Activated naive CD4-positive, alpha-beta T cell treated with anti-CD3 and anti-CD28 coated beads, Interleukin-2, amount 50 U/mL, for 24 hours (primary cell): ENCODE data around the gene ROBO2.

Experiments used
- H3K27ac Mint-ChIP-seq: one replicate; pipeline ENCODE4 v1.8.0; 2021; ENCODE audit warnings: mild to moderate bottlenecking, mixed read lengths
- H3K27me3 Mint-ChIP-seq: one replicate; pipeline ENCODE4 v1.8.0; 2021; ENCODE audit warnings: mixed read lengths
- H3K36me3 Mint-ChIP-seq: one replicate; pipeline ENCODE4 v1.8.0; 2021; ENCODE audit warnings: mixed read lengths
- H3K4me1 Mint-ChIP-seq: one replicate; pipeline ENCODE4 v1.8.0; 2021; ENCODE audit warnings: mixed read lengths
- H3K4me3 Mint-ChIP-seq: one replicate; pipeline ENCODE4 v1.8.0; 2021; ENCODE audit warnings: mild to moderate bottlenecking, mixed read lengths
- H3K9me3 Mint-ChIP-seq: one replicate; pipeline ENCODE4 v1.8.0; 2021; ENCODE audit warnings: mixed read lengths

Gene ROBO2

GRCh38 chr3:77281721-77282120 is 241.8 kb downstream of the ROBO2 start:
- no peaks in the 10 kb centered on the region for H3K27me3 Mint-ChIP-seq
- no peak overlapping the region for H3K27ac Mint-ChIP-seq
- no peaks in the 10 kb centered on the region for H3K36me3 Mint-ChIP-seq
- no peak overlapping the region for H3K4me3 Mint-ChIP-seq
- no peaks in the 10 kb centered on the region for H3K9me3 Mint-ChIP-seq
- H3K4me1 Mint-ChIP-seq = no peaks in the 10 kb centered on the region

GRCh38 chr3:77283108-77283507 is 243.2 kb downstream of the ROBO2 start:
- H3K36me3 Mint-ChIP-seq = no peaks in the 10 kb centered on the region
- H3K27me3 Mint-ChIP-seq = no peaks in the 10 kb centered on the region
- H3K27ac Mint-ChIP-seq = no peak overlapping the region
- H3K4me1 Mint-ChIP-seq = no peaks in the 10 kb centered on the region
- H3K9me3 Mint-ChIP-seq = no peaks in the 10 kb centered on the region
- H3K4me3 Mint-ChIP-seq = no peak overlapping the region

- Mint-ChIP-seq H3K9me3 (peaks cover 11% of the 10 kb centered on the region), H3K27me3 (no peaks in the 10 kb centered on the region), H3K4me1 (no peaks in the 10 kb centered on the region), H3K36me3 (no peaks in the 10 kb centered on the region), H3K4me3 (no peak overlapping the region), H3K27ac (no peak overlapping the region)
Measured at GRCh38 chr3:77288348-77288747, 248.4 kb downstream of the ROBO2 start.

GRCh38 chr3:77296527-77296926 is 256.6 kb downstream of the ROBO2 start:
- peaks cover 5% of the 10 kb centered on the region for H3K9me3 Mint-ChIP-seq
- H3K4me3 Mint-ChIP-seq = no peak overlapping the region
- no peaks in the 10 kb centered on the region for H3K27me3 Mint-ChIP-seq
- H3K36me3 Mint-ChIP-seq = no peaks in the 10 kb centered on the region
- no peaks in the 10 kb centered on the region for H3K4me1 Mint-ChIP-seq
- no peak overlapping the region for H3K27ac Mint-ChIP-seq

- no peak overlapping the region for H3K27ac Mint-ChIP-seq
- no peaks in the 10 kb centered on the region for H3K36me3 Mint-ChIP-seq
- H3K9me3 Mint-ChIP-seq = peaks cover 5% of the 10 kb centered on the region
- no peaks in the 10 kb centered on the region for H3K27me3 Mint-ChIP-seq
- H3K4me1 Mint-ChIP-seq = no peaks in the 10 kb centered on the region
- H3K4me3 Mint-ChIP-seq = no peak overlapping the region
Measured at GRCh38 chr3:77298417-77298816, 258.5 kb downstream of the ROBO2 start.

GRCh38 chr3:77303955-77304699 is 264.2 kb downstream of the ROBO2 start:
- H3K27ac Mint-ChIP-seq = no peak overlapping the region
- H3K9me3 Mint-ChIP-seq = no peaks in the 10 kb centered on the region
- no peaks in the 10 kb centered on the region for H3K4me1 Mint-ChIP-seq
- no peaks in the 10 kb centered on the region for H3K36me3 Mint-ChIP-seq
- H3K4me3 Mint-ChIP-seq = no peak overlapping the region
- no peaks in the 10 kb centered on the region for H3K27me3 Mint-ChIP-seq

GRCh38 chr3:77304700-77305021 is 264.8 kb downstream of the ROBO2 start:
- Mint-ChIP-seq H3K36me3 (no peaks in the 10 kb centered on the region), H3K4me1 (no peaks in the 10 kb centered on the region), H3K27me3 (no peaks in the 10 kb centered on the region), H3K9me3 (no peaks in the 10 kb centered on the region), H3K27ac (no peak overlapping the region), H3K4me3 (no peak overlapping the region)

- Mint-ChIP-seq H3K27ac (no peak overlapping the region), H3K9me3 (peaks cover 3% of the 10 kb centered on the region), H3K36me3 (no peaks in the 10 kb centered on the region), H3K4me3 (no peak overlapping the region), H3K27me3 (no peaks in the 10 kb centered on the region), H3K4me1 (no peaks in the 10 kb centered on the region)
Measured at GRCh38 chr3:77309460-77309859, 269.6 kb downstream of the ROBO2 start.

- no peak overlapping the region for H3K4me3 Mint-ChIP-seq
- H3K27ac Mint-ChIP-seq = no peak overlapping the region
- no peaks in the 10 kb centered on the region for H3K4me1 Mint-ChIP-seq
- peaks cover 4% of the 10 kb centered on the region for H3K9me3 Mint-ChIP-seq
- no peaks in the 10 kb centered on the region for H3K36me3 Mint-ChIP-seq
- no peaks in the 10 kb centered on the region for H3K27me3 Mint-ChIP-seq
Measured at GRCh38 chr3:77313843-77314242, 273.9 kb downstream of the ROBO2 start.

GRCh38 chr3:77319711-77320110 is 279.8 kb downstream of the ROBO2 start:
- no peaks in the 10 kb centered on the region for H3K36me3 Mint-ChIP-seq
- H3K27me3 Mint-ChIP-seq = no peaks in the 10 kb centered on the region
- H3K4me1 Mint-ChIP-seq = no peaks in the 10 kb centered on the region
- no peaks in the 10 kb centered on the region for H3K9me3 Mint-ChIP-seq
- no peak overlapping the region for H3K27ac Mint-ChIP-seq
- no peak overlapping the region for H3K4me3 Mint-ChIP-seq

- Mint-ChIP-seq H3K9me3 (no peaks in the 10 kb centered on the region), H3K27me3 (no peaks in the 10 kb centered on the region), H3K4me3 (no peak overlapping the region), H3K36me3 (no peaks in the 10 kb centered on the region), H3K27ac (no peak overlapping the region), H3K4me1 (no peaks in the 10 kb centered on the region)
Measured at GRCh38 chr3:77320514-77320913, 280.6 kb downstream of the ROBO2 start.

- H3K27ac Mint-ChIP-seq = no peak overlapping the region
- H3K36me3 Mint-ChIP-seq = no peaks in the 10 kb centered on the region
- H3K9me3 Mint-ChIP-seq = no peaks in the 10 kb centered on the region
- no peaks in the 10 kb centered on the region for H3K27me3 Mint-ChIP-seq
- no peak overlapping the region for H3K4me3 Mint-ChIP-seq
- no peaks in the 10 kb centered on the region for H3K4me1 Mint-ChIP-seq
Measured at GRCh38 chr3:77321646-77322045, 281.7 kb downstream of the ROBO2 start.

- Mint-ChIP-seq H3K9me3 (no peaks in the 10 kb centered on the region), H3K27ac (no peak overlapping the region), H3K4me1 (no peaks in the 10 kb centered on the region), H3K4me3 (no peak overlapping the region), H3K27me3 (no peaks in the 10 kb centered on the region), H3K36me3 (no peaks in the 10 kb centered on the region)
Measured at GRCh38 chr3:77323626-77324025, 283.7 kb downstream of the ROBO2 start.

GRCh38 chr3:77324105-77324504 is 284.2 kb downstream of the ROBO2 start:
- no peak overlapping the region for H3K27ac Mint-ChIP-seq
- no peak overlapping the region for H3K4me3 Mint-ChIP-seq
- H3K9me3 Mint-ChIP-seq = no peaks in the 10 kb centered on the region
- H3K27me3 Mint-ChIP-seq = no peaks in the 10 kb centered on the region
- no peaks in the 10 kb centered on the region for H3K36me3 Mint-ChIP-seq
- no peaks in the 10 kb centered on the region for H3K4me1 Mint-ChIP-seq

- Mint-ChIP-seq H3K27me3 (no peaks in the 10 kb centered on the region), H3K9me3 (no peaks in the 10 kb centered on the region)
Measured at GRCh38 chr3:77325280-77325679, 285.4 kb downstream of the ROBO2 start.

GRCh38 chr3:77325702-77326101 is 285.8 kb downstream of the ROBO2 start:
- H3K4me1 Mint-ChIP-seq = no peaks in the 10 kb centered on the region
- no peaks in the 10 kb centered on the region for H3K9me3 Mint-ChIP-seq
- no peak overlapping the region for H3K27ac Mint-ChIP-seq
- no peaks in the 10 kb centered on the region for H3K36me3 Mint-ChIP-seq
- H3K4me3 Mint-ChIP-seq = no peak overlapping the region
- H3K27me3 Mint-ChIP-seq = no peaks in the 10 kb centered on the region

More at GRCh38 chr3:77325280-77325679, 285.4 kb downstream of the ROBO2 start:
- Mint-ChIP-seq H3K4me1 (no peaks in the 10 kb centered on the region), H3K27ac (no peak overlapping the region), H3K4me3 (no peak overlapping the region), H3K36me3 (no peaks in the 10 kb centered on the region)

GRCh38 chr3:77326586-77326985 is 286.7 kb downstream of the ROBO2 start:
- Mint-ChIP-seq H3K36me3 (no peaks in the 10 kb centered on the region), H3K9me3 (no peaks in the 10 kb centered on the region), H3K27ac (no peak overlapping the region), H3K4me3 (no peak overlapping the region), H3K27me3 (no peaks in the 10 kb centered on the region), H3K4me1 (no peaks in the 10 kb centered on the region)
